BJ (cell line): Measurements from ENCODE around the gene WRAP53. TPM values are rescaled to one million over a fixed set of nuclear protein-coding genes. Genes with fewer than 3 reads are reported as not detected.
A peak's percentile ranks its signal among the peaks of the same experiment; 100 is the strongest.

Experiments
- CTCF ChIA-PET: fragments of 350-600 bp; formaldehyde crosslinking; extraction: SDS; loops from one replicate; lab custom pipeline; 2021; ENCODE audit warnings: antibody characterized with exemption, inconsistent platforms; lab: Yijun Ruan, JAX
- POLR2A ChIA-PET: fragments of 300-600 bp; sonication (Branson Sonifier 250); formaldehyde crosslinking; extraction: SDS; loops from one replicate; lab custom pipeline; 2021; ENCODE audit warnings: antibody characterized with exemption; lab: Charles Lee
- DNase-seq: peaks from one replicate; pipeline ENCODE4 v3.0.0-alpha.2; 2011; ENCODE audit warnings: low read depth
- H3K27me3 ChIP-seq: 2 replicates; pipeline ENCODE4 v1.6.0; 2011; ENCODE audit warnings: low read length; ENCODE audit not compliant: control insufficient read depth, insufficient read depth
- H3K36me3 ChIP-seq: 2 replicates; pipeline ENCODE4 v1.5.1; 2011; ENCODE audit warnings: low read length; ENCODE audit not compliant: control insufficient read depth, insufficient read depth
- H3K4me3 ChIP-seq: 2 replicates; pipeline ENCODE4 v1.5.1; 2011; ENCODE audit warnings: low read depth, mild to moderate bottlenecking, control low read depth, low read length
- polyA plus RNA-seq: library from polyadenylated mRNA; depleted of rRNA; stranded (reverse); fragments of >200 nt; gene quantifications from 2 replicates; pipeline ENCODE4 v1.2.3, GENCODE V29; 2011
- TF ChIP-seq, protein P1 (sequence below): IDR thresholded peaks from 2 replicates; pipeline ENCODE4 v1.5.1; 2011; ENCODE audit warnings: low read depth, mild to moderate bottlenecking, control low read depth, inconsistent platforms, low read length, moderate library complexity; ENCODE audit not compliant: insufficient read depth

WRAP53 gene
- polyA plus RNA-seq, 1 experiment: 7.9 TPM

GRCh38 chr17:7647018-7647417 is 41.3 kb upstream of the WRAP53 start:
- CTCF ChIA-PET: interaction anchor here (1.1 to 1.5 kb wide), 2 partner anchors 15 to 41 kb away, joined by 3 to 7 read pairs; partner anchors contain the start of gene TP53

DNA sequence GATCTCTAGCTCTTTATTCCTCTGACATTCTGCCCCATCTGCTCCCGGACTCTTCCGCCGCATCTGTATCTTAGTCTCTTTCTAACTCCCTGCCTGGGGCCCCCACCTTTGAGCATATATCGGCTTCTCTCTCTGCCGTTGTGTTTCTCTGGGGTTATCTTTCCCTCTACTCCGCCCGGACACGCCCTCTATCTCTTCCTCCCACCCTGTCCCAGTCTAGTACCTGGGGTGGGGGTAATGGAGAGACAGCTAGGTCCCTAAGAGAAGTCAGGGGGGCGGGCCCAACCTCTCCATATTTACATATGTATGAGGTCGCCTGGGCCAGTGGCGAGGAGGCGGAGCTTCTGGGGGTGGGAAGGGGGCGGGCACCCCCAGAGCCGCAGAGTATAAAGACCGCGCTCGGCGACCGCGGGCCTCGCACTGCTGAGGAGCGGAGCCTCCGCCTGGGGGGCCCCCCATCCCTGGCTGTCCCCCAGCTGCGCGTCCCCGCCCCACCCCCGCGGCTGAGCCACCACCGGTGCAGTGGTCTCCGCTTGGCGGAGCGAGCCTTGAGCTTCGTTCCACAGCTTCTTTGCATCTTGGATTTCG is 37.7 kb upstream of the WRAP53 start, which contains the start of gene ATP1B2:
Gene ATP1B2, plus strand, starts transcription at position 418 of the 588 bp plus-strand sequence. CDS start 593 bp downstream, outside the sequence.
- CTCF ChIA-PET: interaction anchor here (0.7 to 2.5 kb wide), 4 partner anchors 9 to 37 kb away, joined by 3 to 26 read pairs (median 5); partner anchors contain the start of gene TP53
- TF ChIP-seq, protein P1, sequence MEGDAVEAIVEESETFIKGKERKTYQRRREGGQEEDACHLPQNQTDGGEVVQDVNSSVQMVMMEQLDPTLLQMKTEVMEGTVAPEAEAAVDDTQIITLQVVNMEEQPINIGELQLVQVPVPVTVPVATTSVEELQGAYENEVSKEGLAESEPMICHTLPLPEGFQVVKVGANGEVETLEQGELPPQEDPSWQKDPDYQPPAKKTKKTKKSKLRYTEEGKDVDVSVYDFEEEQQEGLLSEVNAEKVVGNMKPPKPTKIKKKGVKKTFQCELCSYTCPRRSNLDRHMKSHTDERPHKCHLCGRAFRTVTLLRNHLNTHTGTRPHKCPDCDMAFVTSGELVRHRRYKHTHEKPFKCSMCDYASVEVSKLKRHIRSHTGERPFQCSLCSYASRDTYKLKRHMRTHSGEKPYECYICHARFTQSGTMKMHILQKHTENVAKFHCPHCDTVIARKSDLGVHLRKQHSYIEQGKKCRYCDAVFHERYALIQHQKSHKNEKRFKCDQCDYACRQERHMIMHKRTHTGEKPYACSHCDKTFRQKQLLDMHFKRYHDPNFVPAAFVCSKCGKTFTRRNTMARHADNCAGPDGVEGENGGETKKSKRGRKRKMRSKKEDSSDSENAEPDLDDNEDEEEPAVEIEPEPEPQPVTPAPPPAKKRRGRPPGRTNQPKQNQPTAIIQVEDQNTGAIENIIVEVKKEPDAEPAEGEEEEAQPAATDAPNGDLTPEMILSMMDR: no peak
- DNase-seq: no peak
- peaks cover 45% of the 10 kb centered on the region for H3K27me3 ChIP-seq
- H3K4me3 ChIP-seq: peak within 1 kb of the TSS; percentile 31
- POLR2A ChIA-PET: interaction anchor here (0.6 kb wide), 1 partner anchor 165 kb away, joined by 9 read pairs; no protein-coding TSS in a partner anchor
- H3K36me3 ChIP-seq: no peaks in the 10 kb centered on the region

More at GRCh38 chr17:7647018-7647417, 41.3 kb upstream of the WRAP53 start:
- Histone ChIP-seq H3K36me3 (no peaks in the 10 kb centered on the region), H3K27me3 (peaks cover 22% of the 10 kb centered on the region), H3K4me3 (no peak overlapping the region)
- DNase-seq: no peak
- POLR2A ChIA-PET: no interaction called here
- TF ChIP-seq, protein P1: no peak

- POLR2A ChIA-PET: no interaction called here
- DNase-seq: no peak
- H3K36me3 ChIP-seq: no peaks in the 10 kb centered on the region
- TF ChIP-seq, protein P1: no peak
- H3K4me3 ChIP-seq: peak overlapping the region; percentile 31; the same call in 1 of the 2 replicates
- CTCF ChIA-PET: interaction anchor here (1.0 to 2.5 kb wide), 4 partner anchors 10 to 36 kb away, joined by 5 to 26 read pairs (median 5); partner anchors contain the start of gene TP53
- H3K27me3 ChIP-seq: peaks cover 45% of the 10 kb centered on the region
Measured at GRCh38 chr17:7651097-7651664, 37.1 kb upstream of the WRAP53 start.

DNA sequence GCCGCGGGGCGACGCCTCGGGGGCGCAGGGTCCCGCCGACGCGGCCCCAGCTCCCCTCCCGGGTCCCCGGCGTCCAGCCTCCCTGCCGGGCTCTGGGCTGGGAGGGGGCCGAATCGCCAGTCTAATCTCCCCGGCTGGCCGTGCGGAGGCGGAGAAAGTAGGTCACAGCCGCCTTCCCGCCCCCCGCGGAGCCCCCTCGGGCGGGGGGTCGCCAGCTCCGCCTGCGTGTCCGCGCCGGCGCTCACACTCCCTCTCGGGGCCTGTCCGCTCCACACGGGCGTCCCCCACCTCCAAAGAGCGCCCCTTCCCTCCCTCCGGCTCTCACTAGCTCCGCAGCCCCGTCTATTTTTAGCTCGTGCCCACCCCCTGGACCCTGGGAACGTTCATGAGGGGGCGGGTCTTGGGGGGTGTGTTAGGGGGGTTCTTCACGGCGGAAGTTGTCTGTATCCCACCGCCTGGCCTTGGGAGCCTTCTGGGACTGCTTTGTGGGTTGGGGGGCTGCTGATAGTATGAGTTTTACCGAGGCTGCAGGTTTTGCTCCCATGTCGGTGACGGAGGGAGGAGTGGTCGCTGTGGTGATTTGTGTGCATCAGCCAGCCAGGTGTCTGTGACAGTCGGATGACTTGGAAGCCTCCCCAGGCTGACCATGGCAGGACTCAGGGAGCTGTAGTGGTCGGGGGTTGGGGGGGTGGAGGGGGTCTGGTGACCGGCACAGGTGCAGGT is 36.5 kb upstream of the WRAP53 start:
- ChIA-PET CTCF (interaction anchor here (1.0 to 2.5 kb wide), 4 partner anchors 10 to 36 kb away, joined by 5 to 26 read pairs (median 5); partner anchors contain the start of gene TP53), POLR2A (no interaction called here)
- no peak for DNase-seq
- H3K27me3 ChIP-seq: peaks cover 45% of the 10 kb centered on the region
- no peak overlapping the region for H3K4me3 ChIP-seq
- TF ChIP-seq, protein P1: no peak
- no peaks in the 10 kb centered on the region for H3K36me3 ChIP-seq
